ENCODE data around the gene LYPD1.

DNA sequence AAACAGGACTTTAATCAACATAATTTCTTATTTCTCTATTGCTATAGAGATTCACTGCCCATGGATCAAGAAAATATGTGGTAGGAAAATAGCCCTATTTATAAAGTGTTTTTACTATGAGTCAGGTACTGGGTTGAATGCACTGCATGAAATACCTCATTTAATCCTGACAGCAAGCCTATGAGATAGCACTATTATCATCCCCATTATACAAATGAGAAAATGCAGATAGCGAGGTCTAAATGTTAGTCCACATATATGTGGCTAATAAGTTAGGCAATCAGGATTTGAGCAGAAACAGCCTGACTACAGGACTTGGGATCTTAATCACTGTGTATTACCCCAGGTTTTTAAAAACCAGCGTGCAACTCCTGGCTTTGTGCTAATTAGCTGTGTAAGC lies 8.5 kb upstream of the LYPD1 start:
- no peak for TF ChIP-seq NPAS2 (CRISPR knock-in tag; IDR thresholded peaks at IDR 0.05; ENCODE audit: borderline replicate concordance)
- TF ChIP-seq EP300 (IDR thresholded peaks at IDR 0.05), result no peak
- TF ChIP-seq, protein P1, sequence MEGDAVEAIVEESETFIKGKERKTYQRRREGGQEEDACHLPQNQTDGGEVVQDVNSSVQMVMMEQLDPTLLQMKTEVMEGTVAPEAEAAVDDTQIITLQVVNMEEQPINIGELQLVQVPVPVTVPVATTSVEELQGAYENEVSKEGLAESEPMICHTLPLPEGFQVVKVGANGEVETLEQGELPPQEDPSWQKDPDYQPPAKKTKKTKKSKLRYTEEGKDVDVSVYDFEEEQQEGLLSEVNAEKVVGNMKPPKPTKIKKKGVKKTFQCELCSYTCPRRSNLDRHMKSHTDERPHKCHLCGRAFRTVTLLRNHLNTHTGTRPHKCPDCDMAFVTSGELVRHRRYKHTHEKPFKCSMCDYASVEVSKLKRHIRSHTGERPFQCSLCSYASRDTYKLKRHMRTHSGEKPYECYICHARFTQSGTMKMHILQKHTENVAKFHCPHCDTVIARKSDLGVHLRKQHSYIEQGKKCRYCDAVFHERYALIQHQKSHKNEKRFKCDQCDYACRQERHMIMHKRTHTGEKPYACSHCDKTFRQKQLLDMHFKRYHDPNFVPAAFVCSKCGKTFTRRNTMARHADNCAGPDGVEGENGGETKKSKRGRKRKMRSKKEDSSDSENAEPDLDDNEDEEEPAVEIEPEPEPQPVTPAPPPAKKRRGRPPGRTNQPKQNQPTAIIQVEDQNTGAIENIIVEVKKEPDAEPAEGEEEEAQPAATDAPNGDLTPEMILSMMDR (IDR thresholded peaks at IDR 0.05), result no peak
- no peak for TF ChIP-seq RFX5 (IDR thresholded peaks at IDR 0.05)
- no peak for TF ChIP-seq HOXB5 (CRISPR knock-in tag; IDR thresholded peaks at IDR 0.05)
- TF ChIP-seq POLR2A (IDR thresholded peaks at IDR 0.05; ENCODE audit: low read length), result no peak
- TF ChIP-seq CHD4 (IDR thresholded peaks at IDR 0.05; ENCODE audit: borderline replicate concordance), result no peak
- TF ChIP-seq, protein P2, sequence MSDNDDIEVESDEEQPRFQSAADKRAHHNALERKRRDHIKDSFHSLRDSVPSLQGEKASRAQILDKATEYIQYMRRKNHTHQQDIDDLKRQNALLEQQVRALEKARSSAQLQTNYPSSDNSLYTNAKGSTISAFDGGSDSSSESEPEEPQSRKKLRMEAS (IDR thresholded peaks at IDR 0.05), result no peak
- no peak for TF ChIP-seq MAZ (IDR thresholded peaks at IDR 0.05; ENCODE audit: borderline replicate concordance, low read depth, low read length)
- TF ChIP-seq CEBPB (IDR thresholded peaks at IDR 0.05), result no peak

Data from A549 (cell line).